CD4-positive, alpha-beta T cell treated with Interleukin-2 at 100 ng/mL for 4 hours (primary cell): ENCODE results near the gene RHEB.

ENCODE experiments used
- DNase-seq: peaks from one replicate; pipeline ENCODE4 v3.0.0-alpha.2; 2020; ENCODE audit warnings: low spot score

RHEB gene

GRCh38 chr7:151431768-151432311, 87.9 kb downstream of the RHEB start:
- no peak for DNase-seq

GRCh38 chr7:151431281-151431767, 88.4 kb downstream of the RHEB start:
- no peak for DNase-seq

GRCh38 chr7:151430391-151431205, 89.1 kb downstream of the RHEB start:
- no peak for DNase-seq

GRCh38 chr7:151429560-151430331, 89.9 kb downstream of the RHEB start:
- DNase-seq: peak; percentile 65

- no peak for DNase-seq
Observed at GRCh38 chr7:151429237-151429559, 90.5 kb downstream of the RHEB start.

- DNase-seq: no peak
Observed at GRCh38 chr7:151428378-151429236, 91.1 kb downstream of the RHEB start.

GRCh38 chr7:151427705-151428377, 91.9 kb downstream of the RHEB start:
- no peak for DNase-seq

- no peak for DNase-seq
Observed at GRCh38 chr7:151426904-151427704, 92.6 kb downstream of the RHEB start.

- DNase-seq: no peak
Observed at GRCh38 chr7:151426441-151426903, 93.2 kb downstream of the RHEB start.

GRCh38 chr7:151425670-151426440, 93.8 kb downstream of the RHEB start:
- no peak for DNase-seq

- DNase-seq: no peak
Observed at GRCh38 chr7:151424799-151425198, 94.9 kb downstream of the RHEB start.

GRCh38 chr7:151423936-151424335, 95.8 kb downstream of the RHEB start:
- DNase-seq: no peak

GRCh38 chr7:151423226-151423625, 96.5 kb downstream of the RHEB start:
- no peak for DNase-seq

GRCh38 chr7:151422212-151422611, 97.5 kb downstream of the RHEB start:
- no peak for DNase-seq

- DNase-seq: no peak
Observed at GRCh38 chr7:151420144-151420543, 99.6 kb downstream of the RHEB start.

- DNase-seq: no peak
Observed at GRCh38 chr7:151416941-151417315, 102.8 kb downstream of the RHEB start.

GRCh38 chr7:151416112-151416940, 103.4 kb downstream of the RHEB start:
- DNase-seq: no peak
